ENCODE measurements around the gene NET1. TPM values are rescaled to one million over a fixed set of nuclear protein-coding genes. Genes with fewer than 3 reads are reported as not detected.

The NET1 gene
- total RNA-seq, 3 donors from 2014 or later (not counting 1 experiment from before 2014, with no cell fraction given), result 10.4 to 17.9 (median 13.8) TPM

GRCh38 chr10:5467634-5468255 is 55.4 kb downstream of the NET1 start:
- no peaks in the 10 kb centered on the region for H3K4me1 Mint-ChIP-seq
- ATAC-seq (no peak), DNase-seq (no peak)
- no peaks in the 10 kb centered on the region for H3K36me3 Mint-ChIP-seq
- no peaks in the 10 kb centered on the region for H3K4me1 ChIP-seq (ENCODE audit: control insufficient read depth, insufficient read depth, low read length)
- H3K9me3 ChIP-seq (ENCODE audit: control insufficient read depth, insufficient read depth, low read length), result no peaks in the 10 kb centered on the region
- WGBS (ENCODE audit: insufficient coverage), result 87% methylated on average over 6 of the region's 6 CpGs
- no peak for TF ChIP-seq CTCF (IDR thresholded peaks at IDR 0.05)
- no peak overlapping the region for H3K4me3 ChIP-seq (ENCODE audit: low read length)
- H3K4me3 Mint-ChIP-seq, result no peak overlapping the region
- intact Hi-C loops (cut with micrococcal nuclease), result no loop called here
- H3K27ac ChIP-seq (ENCODE audit: low read length), result no peak overlapping the region
- peaks cover 0 to 5% of the 10 kb centered on the region in 2 donors for H3K27me3 Mint-ChIP-seq (ENCODE audit: low read depth in 2 of 2)
- no peak overlapping the region for H3K27ac Mint-ChIP-seq
- H3K27me3 ChIP-seq (ENCODE audit: control insufficient read depth, insufficient read depth, low read length), result no peaks in the 10 kb centered on the region
- no peaks in the 10 kb centered on the region for H3K9me3 Mint-ChIP-seq
- H3K36me3 ChIP-seq (ENCODE audit: control insufficient read depth, insufficient read depth, low read length), result no peaks in the 10 kb centered on the region

GRCh38 chr10:5468262-5469106 is 56.1 kb downstream of the NET1 start:
- no peak for DNase-seq
- Histone ChIP-seq H3K4me1 (ENCODE audit: control insufficient read depth, insufficient read depth, low read length) (no peaks in the 10 kb centered on the region), H3K36me3 (ENCODE audit: control insufficient read depth, insufficient read depth, low read length) (no peaks in the 10 kb centered on the region), H3K4me3 (ENCODE audit: low read length) (no peak overlapping the region), H3K9me3 (ENCODE audit: control insufficient read depth, insufficient read depth, low read length) (no peaks in the 10 kb centered on the region), H3K27ac (ENCODE audit: low read length) (no peak overlapping the region), H3K27me3 (ENCODE audit: control insufficient read depth, insufficient read depth, low read length) (no peaks in the 10 kb centered on the region)
- Mint-ChIP-seq H3K4me1 (no peaks in the 10 kb centered on the region), H3K27ac (no peak overlapping the region), H3K27me3 (ENCODE audit: low read depth in 2 of 2) (peaks cover 0 to 2% of the 10 kb centered on the region in 2 donors), H3K36me3 (no peaks in the 10 kb centered on the region), H3K4me3 (no peak overlapping the region), H3K9me3 (no peaks in the 10 kb centered on the region)
- ATAC-seq, result peak in 1 of 3 donors; percentile 21
- no peak for TF ChIP-seq CTCF (IDR thresholded peaks at IDR 0.05)
- intact Hi-C loops (cut with micrococcal nuclease), result no loop called here
- WGBS (ENCODE audit: insufficient coverage), result 91% methylated on average over 8 of the region's 8 CpGs

GRCh38 chr10:5469353-5470061 is 57.1 kb downstream of the NET1 start:
- H3K27ac ChIP-seq (ENCODE audit: low read length), result no peak overlapping the region
- no peaks in the 10 kb centered on the region for H3K9me3 Mint-ChIP-seq
- no peaks in the 10 kb centered on the region for H3K36me3 Mint-ChIP-seq
- no peaks in the 10 kb centered on the region for H3K27me3 ChIP-seq (ENCODE audit: control insufficient read depth, insufficient read depth, low read length)
- intact Hi-C loops (cut with micrococcal nuclease), result no loop called here
- H3K4me1 ChIP-seq (ENCODE audit: control insufficient read depth, insufficient read depth, low read length), result no peaks in the 10 kb centered on the region
- no peak overlapping the region for H3K4me3 Mint-ChIP-seq
- 80% methylated on average over 15 of the region's 15 CpGs for WGBS (ENCODE audit: insufficient coverage)
- H3K27me3 Mint-ChIP-seq (ENCODE audit: low read depth in 2 of 2), result no peaks in the 10 kb centered on the region
- DNase-seq (no peak), ATAC-seq (peak in 1 of 3 donors; percentile 32)
- H3K4me1 Mint-ChIP-seq, result no peaks in the 10 kb centered on the region
- no peak for TF ChIP-seq CTCF (IDR thresholded peaks at IDR 0.05)
- H3K36me3 ChIP-seq (ENCODE audit: control insufficient read depth, insufficient read depth, low read length), result no peaks in the 10 kb centered on the region
- no peak overlapping the region for H3K4me3 ChIP-seq (ENCODE audit: low read length)
- H3K9me3 ChIP-seq (ENCODE audit: control insufficient read depth, insufficient read depth, low read length), result no peaks in the 10 kb centered on the region
- H3K27ac Mint-ChIP-seq, result no peak overlapping the region

All from natural killer cell (primary cell).